ENCODE measurements around the gene LYPD3. TPM values are rescaled to one million over a fixed set of nuclear protein-coding genes. Genes with fewer than 3 reads are reported as not detected.

The LYPD3 gene
- total RNA-seq, 2 donors from 2014 or later: 0.41 TPM; not detected in 1

- no peaks in the 10 kb centered on the region for H3K9me3 ChIP-seq
- H3K27me3 ChIP-seq (replicated peaks; ENCODE audit: insufficient read depth): no peaks in the 10 kb centered on the region
- TF ChIP-seq, protein P1, sequence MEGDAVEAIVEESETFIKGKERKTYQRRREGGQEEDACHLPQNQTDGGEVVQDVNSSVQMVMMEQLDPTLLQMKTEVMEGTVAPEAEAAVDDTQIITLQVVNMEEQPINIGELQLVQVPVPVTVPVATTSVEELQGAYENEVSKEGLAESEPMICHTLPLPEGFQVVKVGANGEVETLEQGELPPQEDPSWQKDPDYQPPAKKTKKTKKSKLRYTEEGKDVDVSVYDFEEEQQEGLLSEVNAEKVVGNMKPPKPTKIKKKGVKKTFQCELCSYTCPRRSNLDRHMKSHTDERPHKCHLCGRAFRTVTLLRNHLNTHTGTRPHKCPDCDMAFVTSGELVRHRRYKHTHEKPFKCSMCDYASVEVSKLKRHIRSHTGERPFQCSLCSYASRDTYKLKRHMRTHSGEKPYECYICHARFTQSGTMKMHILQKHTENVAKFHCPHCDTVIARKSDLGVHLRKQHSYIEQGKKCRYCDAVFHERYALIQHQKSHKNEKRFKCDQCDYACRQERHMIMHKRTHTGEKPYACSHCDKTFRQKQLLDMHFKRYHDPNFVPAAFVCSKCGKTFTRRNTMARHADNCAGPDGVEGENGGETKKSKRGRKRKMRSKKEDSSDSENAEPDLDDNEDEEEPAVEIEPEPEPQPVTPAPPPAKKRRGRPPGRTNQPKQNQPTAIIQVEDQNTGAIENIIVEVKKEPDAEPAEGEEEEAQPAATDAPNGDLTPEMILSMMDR (IDR thresholded peaks at IDR 0.05): no peak
- H3K27ac ChIP-seq: no peak overlapping the region
- H3K4me1 ChIP-seq (ENCODE audit: control insufficient read depth in 1 of 2, low read depth in 2 of 2): no peaks in the 10 kb centered on the region
- ATAC-seq (ENCODE audit: insufficient number of reproducible peaks, low FRiP score, low read depth) (no peak), DNase-seq (ENCODE audit: low spot score) (no peak)
- H3K36me3 ChIP-seq: no peaks in the 10 kb centered on the region
- no peak overlapping the region for H3K4me3 ChIP-seq
Measured at GRCh38 chr19:43435775-43436174, 29.6 kb downstream of the LYPD3 start.

- Histone ChIP-seq H3K9me3 (no peaks in the 10 kb centered on the region), H3K27me3 (replicated peaks; ENCODE audit: insufficient read depth) (no peaks in the 10 kb centered on the region), H3K4me3 (no peak overlapping the region), H3K4me1 (ENCODE audit: control insufficient read depth in 1 of 2, low read depth in 2 of 2) (no peaks in the 10 kb centered on the region), H3K27ac (no peak overlapping the region), H3K36me3 (no peaks in the 10 kb centered on the region)
- TF ChIP-seq, protein P1 (IDR thresholded peaks at IDR 0.05): no peak
- ATAC-seq (ENCODE audit: insufficient number of reproducible peaks, low FRiP score, low read depth) (no peak), DNase-seq (ENCODE audit: low spot score) (no peak)
Measured at GRCh38 chr19:43433689-43434088, 31.7 kb downstream of the LYPD3 start.

DNA sequence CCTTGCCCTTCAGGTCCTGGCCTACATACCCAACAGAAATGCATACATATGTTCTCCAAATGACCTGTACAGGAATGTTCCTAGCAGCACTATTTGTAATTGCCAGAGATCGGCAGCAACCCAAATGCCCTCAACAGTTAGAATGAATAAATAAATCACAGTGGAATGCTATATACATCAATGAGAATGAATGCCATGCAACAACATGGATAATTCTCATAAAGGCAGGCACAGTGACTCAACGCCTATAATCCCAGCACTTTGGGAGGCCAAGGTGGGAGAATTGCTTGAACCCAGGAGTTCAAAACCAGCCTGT lies 32.1 kb downstream of the LYPD3 start:
- H3K36me3 ChIP-seq: no peaks in the 10 kb centered on the region
- no peak overlapping the region for H3K4me3 ChIP-seq
- ATAC-seq (ENCODE audit: insufficient number of reproducible peaks, low FRiP score, low read depth): no peak
- no peaks in the 10 kb centered on the region for H3K27me3 ChIP-seq (replicated peaks; ENCODE audit: insufficient read depth)
- TF ChIP-seq, protein P1 (IDR thresholded peaks at IDR 0.05): no peak
- no peaks in the 10 kb centered on the region for H3K4me1 ChIP-seq (ENCODE audit: control insufficient read depth in 1 of 2, low read depth in 2 of 2)
- no peak overlapping the region for H3K27ac ChIP-seq
- no peak for DNase-seq (ENCODE audit: low spot score)
- no peaks in the 10 kb centered on the region for H3K9me3 ChIP-seq

GRCh38 chr19:43430976-43431375 lies 34.4 kb downstream of the LYPD3 start:
- Histone ChIP-seq H3K27me3 (replicated peaks; ENCODE audit: insufficient read depth) (no peaks in the 10 kb centered on the region), H3K4me1 (ENCODE audit: control insufficient read depth in 1 of 2, low read depth in 2 of 2) (no peaks in the 10 kb centered on the region), H3K4me3 (no peak overlapping the region), H3K36me3 (no peaks in the 10 kb centered on the region), H3K27ac (no peak overlapping the region), H3K9me3 (no peaks in the 10 kb centered on the region)
- TF ChIP-seq, protein P1 (IDR thresholded peaks at IDR 0.05): no peak
- DNase-seq (ENCODE audit: low spot score) (no peak), ATAC-seq (ENCODE audit: insufficient number of reproducible peaks, low FRiP score, low read depth) (no peak)

- TF ChIP-seq, protein P1 (IDR thresholded peaks at IDR 0.05): no peak
- Histone ChIP-seq H3K36me3 (no peaks in the 10 kb centered on the region), H3K27ac (no peak overlapping the region), H3K9me3 (no peaks in the 10 kb centered on the region), H3K27me3 (replicated peaks; ENCODE audit: insufficient read depth) (no peaks in the 10 kb centered on the region), H3K4me3 (no peak overlapping the region), H3K4me1 (ENCODE audit: control insufficient read depth in 1 of 2, low read depth in 2 of 2) (no peaks in the 10 kb centered on the region)
- ATAC-seq (ENCODE audit: insufficient number of reproducible peaks, low FRiP score, low read depth) (no peak), DNase-seq (ENCODE audit: low spot score) (no peak)
Measured at GRCh38 chr19:43430142-43430710, 35.2 kb downstream of the LYPD3 start.

All from thoracic aorta (tissue), 2 donors.